CD4-positive, alpha-beta T cell treated with Interleukin-2 at 100 ng/mL for 4 hours (primary cell): Measurements from ENCODE around the gene PREX1.
"Not testable (repeated sequence)": the region's sequence is repeated elsewhere in the genome, so short reads cannot be mapped to it uniquely, and the experiment has no call there.

Source experiments
- DNase-seq: peaks from one replicate; pipeline ENCODE4 v3.0.0-alpha.2; 2020; ENCODE audit warnings: low spot score

Gene PREX1

GRCh38 chr20:48826480-48826879 lies 1.3 kb downstream of the PREX1 start:
- not testable (repeated sequence) for DNase-seq

- DNase-seq = no peak
These were observed 1.7 kb downstream of the PREX1 start for GRCh38 chr20:48826069-48826468.

DNA sequence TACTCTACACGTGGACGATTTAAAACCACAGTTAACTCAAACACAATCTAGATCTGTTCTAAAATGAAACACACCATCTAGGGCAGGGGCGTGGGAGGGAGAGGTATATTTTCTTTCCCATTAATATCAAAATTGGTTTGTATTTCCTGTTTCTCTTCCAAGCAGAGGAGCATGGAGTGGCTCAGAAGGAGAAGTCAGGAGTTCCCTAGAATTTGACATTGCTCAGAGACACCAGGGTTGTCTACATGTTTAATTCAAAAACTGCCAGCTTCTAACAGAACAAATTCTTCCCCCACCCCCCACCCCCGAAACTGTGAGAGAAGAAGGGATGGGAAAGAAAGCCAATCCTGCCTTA lies 2.3 kb downstream of the PREX1 start:
- DNase-seq = no peak

- DNase-seq = no peak
These were observed 2.8 kb downstream of the PREX1 start for GRCh38 chr20:48824830-48825565.

GRCh38 chr20:48823960-48824498 lies 3.8 kb downstream of the PREX1 start:
- peak; percentile 76 for DNase-seq

GRCh38 chr20:48823476-48823875 lies 4.3 kb downstream of the PREX1 start:
- no peak for DNase-seq

- DNase-seq = peak; percentile 42
These were observed 4.9 kb downstream of the PREX1 start for GRCh38 chr20:48822879-48823385.

- DNase-seq = no peak
These were observed 5.6 kb downstream of the PREX1 start for GRCh38 chr20:48822178-48822577.

DNA sequence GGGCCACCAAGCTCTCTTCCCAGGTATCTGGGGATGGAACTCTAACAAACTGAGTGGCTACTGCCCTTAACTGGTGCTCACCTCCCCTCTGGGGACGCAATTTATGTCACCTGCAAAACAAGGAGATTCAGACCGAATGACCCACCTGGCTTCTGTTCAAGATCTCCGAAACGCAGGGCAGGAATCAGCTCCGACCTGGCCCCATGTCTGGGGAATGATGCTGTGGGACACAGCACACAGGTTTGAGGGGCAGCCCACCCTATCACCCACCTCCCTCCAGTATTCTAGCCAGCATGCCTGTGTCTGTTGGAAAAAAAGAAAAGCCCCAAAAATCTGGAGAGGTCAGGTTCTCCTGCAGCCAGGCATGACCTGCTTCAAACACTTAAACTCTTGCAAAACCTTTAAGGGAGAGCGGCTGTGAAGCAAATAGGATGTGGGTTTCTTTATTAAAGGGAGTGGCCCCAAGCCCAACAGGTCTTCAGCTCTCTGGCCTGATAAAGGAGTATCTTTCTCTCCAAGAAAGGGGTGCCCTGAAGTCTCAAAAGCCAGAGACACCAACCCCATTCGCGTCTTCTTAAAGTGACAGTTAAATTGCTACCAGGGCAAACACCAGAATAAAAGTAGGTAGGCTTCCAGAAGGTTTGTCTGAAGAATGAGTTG lies 6.4 kb downstream of the PREX1 start:
- DNase-seq = peak; percentile 40

GRCh38 chr20:48820649-48820973 lies 7.2 kb downstream of the PREX1 start:
- DNase-seq = no peak

DNA sequence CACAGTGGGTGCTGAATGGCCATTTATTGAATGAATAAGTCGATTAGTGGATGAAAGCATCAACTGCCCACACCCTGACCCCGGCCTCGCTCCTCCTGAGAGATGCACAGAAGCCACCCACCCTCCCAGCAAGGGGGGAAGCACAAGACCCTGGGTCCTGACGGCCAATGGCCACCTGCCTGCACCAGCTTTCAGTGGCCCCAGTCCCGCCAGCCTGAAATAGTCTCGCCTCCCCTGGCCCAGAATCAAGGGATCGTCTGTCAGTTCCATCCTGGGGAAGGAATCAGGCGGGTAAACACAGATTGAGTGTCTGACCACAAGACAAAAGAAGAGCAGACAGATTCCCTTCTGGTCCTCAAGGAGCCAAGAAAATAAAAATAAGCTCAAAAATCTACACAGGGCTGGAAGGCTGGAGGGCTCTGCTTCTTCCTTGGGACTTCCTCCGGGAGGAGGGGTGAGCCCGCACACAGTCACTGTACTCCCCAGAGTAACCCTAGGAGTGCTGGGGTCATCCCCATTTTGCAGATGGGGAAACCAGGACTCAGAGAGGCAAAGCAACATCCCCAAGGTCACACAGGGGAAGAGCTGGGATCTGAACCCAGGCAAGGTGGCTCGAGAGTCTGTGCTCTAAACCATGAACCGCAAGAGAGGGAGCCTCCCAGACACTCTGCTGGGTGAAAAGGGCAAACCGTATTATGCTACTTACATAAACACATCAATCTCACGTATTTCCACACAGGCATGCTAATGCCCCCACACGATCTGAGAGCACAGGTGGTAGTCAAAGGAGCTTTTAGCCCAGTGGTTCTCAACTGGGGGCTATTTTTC lies 7.8 kb downstream of the PREX1 start:
- DNase-seq = no peak

DNA sequence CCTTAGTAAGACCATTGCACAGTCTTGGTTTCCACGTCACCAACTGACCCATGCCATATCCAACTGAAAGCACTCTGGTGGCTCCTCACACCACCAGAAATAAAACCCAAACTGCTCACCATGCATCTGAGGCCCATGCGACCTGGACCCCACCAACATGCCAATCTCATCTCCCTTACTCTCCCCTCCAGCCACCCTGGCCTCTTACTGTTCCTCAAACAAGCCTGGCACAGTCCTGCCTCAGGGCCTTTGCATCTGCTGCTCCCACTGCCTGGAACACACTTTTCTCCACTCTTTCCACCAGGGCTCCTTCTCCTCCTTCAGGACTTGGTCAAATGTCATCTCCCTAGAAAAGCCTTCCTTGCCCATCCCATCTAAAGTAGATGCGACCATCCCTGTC lies 8.7 kb downstream of the PREX1 start:
- no peak for DNase-seq

DNA sequence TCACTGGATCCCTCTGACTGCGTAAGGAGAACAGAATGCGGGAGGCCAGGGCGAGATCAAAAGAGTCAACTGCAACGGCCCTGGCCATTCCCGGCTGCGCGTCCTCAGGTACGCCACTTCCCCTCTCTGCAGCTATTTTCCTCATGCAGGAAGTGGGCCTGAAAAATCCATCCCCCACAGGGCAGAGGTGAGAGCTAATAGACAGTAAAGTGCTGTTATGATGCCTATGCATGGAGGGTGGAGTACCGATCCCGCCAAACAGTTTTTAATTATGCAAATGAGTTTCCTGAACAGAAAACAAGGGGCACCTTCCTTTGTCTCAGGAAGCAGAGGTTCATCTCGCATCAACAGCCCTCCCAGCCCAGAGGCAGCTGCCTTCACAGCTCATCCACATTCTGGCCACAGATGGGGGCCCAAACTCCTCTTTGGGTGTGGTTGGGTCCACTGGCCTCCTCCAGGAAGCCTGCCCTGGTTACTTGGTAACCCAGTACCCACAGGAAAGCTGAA lies 9.3 kb downstream of the PREX1 start:
- DNase-seq = peak; percentile 56

DNA sequence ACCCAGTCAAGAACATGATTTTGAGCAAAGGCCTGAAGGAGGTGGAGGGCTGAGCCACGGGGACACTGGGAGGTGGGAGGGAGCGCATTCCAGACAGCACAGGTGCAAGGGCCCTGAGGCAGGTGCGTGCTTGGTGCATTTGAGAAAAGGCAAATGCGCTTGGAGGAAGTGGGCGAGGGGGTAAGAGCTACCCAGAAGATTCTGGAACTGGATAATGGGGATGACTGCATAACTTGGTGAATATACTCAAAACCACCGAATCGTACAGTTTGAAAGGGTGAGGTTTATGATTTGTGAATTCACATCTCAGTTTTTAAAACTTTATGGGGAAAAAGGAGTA lies 9.8 kb downstream of the PREX1 start:
- no peak for DNase-seq

DNA sequence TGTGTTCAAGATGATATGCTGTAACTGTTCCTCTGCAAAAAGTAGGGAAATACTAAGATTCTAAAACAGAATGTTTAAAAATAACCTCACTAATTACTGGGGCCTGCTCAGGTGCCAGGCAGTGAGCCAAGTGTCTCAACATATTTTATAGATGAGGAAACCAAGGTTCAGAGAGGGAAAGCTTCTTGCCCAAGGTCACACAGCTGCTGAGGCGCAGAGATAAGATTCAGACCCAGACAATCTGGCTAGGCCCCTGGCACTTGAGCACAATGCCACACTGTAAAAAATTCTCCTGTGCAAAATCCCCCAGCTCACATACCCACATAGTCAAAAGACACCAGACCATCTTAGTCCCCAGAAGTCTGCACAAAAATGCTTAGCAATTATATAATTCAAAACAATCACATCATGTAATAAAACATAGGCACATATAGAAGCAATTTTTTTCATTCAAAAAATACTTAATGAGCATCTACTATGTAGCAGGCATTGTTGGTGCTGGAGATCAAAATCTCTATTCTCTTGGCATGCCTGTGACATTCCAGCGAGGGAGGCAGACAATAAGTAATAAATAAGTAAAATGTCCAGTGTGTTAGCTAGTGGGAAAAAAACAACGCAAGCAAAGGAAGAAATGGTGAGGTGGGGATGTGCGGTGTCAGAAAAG lies 10.3 kb downstream of the PREX1 start:
- DNase-seq = no peak

DNA sequence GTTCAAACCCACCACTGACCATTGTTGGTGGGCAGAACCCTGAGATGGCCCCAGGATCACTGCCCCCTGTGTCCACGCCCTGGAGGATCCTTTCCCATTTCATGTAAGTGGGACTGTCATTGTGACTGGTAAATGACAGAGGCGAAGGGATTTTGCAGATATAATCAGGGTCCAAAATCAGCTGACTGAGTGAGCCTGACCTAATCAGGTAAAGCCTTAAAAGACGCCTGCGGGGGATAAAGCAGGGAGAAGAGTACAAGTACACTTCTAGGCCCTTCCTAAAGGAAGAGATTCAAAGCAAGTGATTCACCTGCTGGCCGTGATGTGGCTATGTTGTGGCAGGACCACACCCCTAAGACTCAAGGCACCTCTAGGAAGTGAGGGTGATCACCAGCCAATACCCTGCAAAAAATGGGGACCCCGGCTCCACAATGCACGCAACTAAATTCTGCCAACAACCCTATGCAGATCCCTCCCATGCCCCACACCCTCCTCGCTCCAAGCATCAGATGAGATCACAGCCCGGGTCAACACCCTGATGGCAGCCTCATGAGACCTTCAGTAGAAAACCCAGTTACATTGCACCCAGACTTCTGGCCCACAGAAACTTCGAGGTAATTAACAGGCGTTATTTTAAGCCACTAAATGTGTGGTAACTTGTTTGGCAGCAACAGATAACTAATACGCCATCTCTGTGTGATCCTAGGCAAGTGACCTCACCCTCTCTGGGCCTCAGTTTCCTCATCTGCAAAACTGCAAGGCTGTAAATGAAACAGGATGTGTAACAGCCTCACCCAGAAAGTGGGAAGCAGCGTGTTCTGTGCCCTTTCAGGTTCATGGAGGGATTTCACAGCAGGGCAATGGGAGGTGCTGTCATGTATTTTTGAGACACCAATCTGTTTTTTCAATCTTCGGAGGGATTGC lies 11.3 kb downstream of the PREX1 start:
- DNase-seq = peak; percentile 35

- no peak for DNase-seq
These were observed 12.3 kb downstream of the PREX1 start for GRCh38 chr20:48815537-48815936.

- DNase-seq = no peak
These were observed 13.2 kb downstream of the PREX1 start for GRCh38 chr20:48814633-48815032.

GRCh38 chr20:48813930-48814546 lies 13.8 kb downstream of the PREX1 start:
- no peak for DNase-seq

- no peak for DNase-seq
These were observed 14.4 kb downstream of the PREX1 start for GRCh38 chr20:48813446-48813747.
